GM12878 (cell line): Measurements from ENCODE around the gene CLASRP. TPM values are rescaled to one million over a fixed set of nuclear protein-coding genes. Genes with fewer than 3 reads are reported as not detected.

ENCODE experiments used
- ATAC-seq: fragments of 200-7000 bp; cut with Tn5 transposase; 3 replicates; pipeline ENCODE4 v1.9.1; 2020; ENCODE audit warnings: mild to moderate bottlenecking, moderate library complexity
- BruUV-seq: library from RNA; stranded (reverse); fragments of 400-500 nt; replicated peaks from 2 replicates; lab custom pipeline; 2021; lab: Mats Ljungman, UMichigan
- CTCF ChIA-PET: fragments of 300-600 bp; sonication (Branson Sonifier 250); formaldehyde crosslinking; extraction: SDS; loops from one replicate; lab custom pipeline; 2021; ENCODE audit warnings: inconsistent platforms; lab: Yijun Ruan, JAX
- POLR2A ChIA-PET: fragments of 350-600 bp; formaldehyde crosslinking; extraction: SDS; loops from one replicate; lab custom pipeline; 2021; ENCODE audit warnings: inconsistent platforms; lab: Charles Lee
- RAD21 ChIA-PET: fragments of 300-600 bp; sonication (Branson Sonifier 250); formaldehyde crosslinking; loops from one replicate; lab custom pipeline; 2023; ENCODE audit warnings: antibody characterized with exemption; ENCODE audit not compliant: unreplicated experiment; lab: Charles Lee
- SMC1A ChIA-PET: fragments of 300-600 bp; sonication (Branson Sonifier 250); formaldehyde crosslinking; loops from one replicate; lab custom pipeline; 2023; ENCODE audit not compliant: unreplicated experiment, uncharacterized antibody; lab: Charles Lee
- DNase-seq: peaks from one replicate; pipeline ENCODE4 v3.0.0-alpha.2; 2011; ENCODE audit warnings: low read depth, low spot score
- FAIRE-seq: peaks from 3 replicates; lab custom pipeline; 2011; peaks lifted over from hg19 to GRCh38; lab: Jason Lieb, UNC
- H2AFZ ChIP-seq: 2 replicates; pipeline ENCODE4 v1.6.0; 2011; ENCODE audit warnings: low read depth, low read length, control low read depth; ENCODE audit not compliant: control insufficient read depth
- H3K27ac ChIP-seq: 2 replicates; pipeline ENCODE4 v1.5.1; 2011; ENCODE audit warnings: control low read depth; ENCODE audit not compliant: control insufficient read depth, insufficient read depth
- H3K27me3 ChIP-seq, 2 experiments: replicated peaks in 1 of 2; 2 replicates each; pipeline versions ENCODE4 v1.6.0 to v1.6.1; 2011; ENCODE audit warnings: low read length in 1 of 2; ENCODE audit not compliant: control insufficient read depth in 2 of 2, insufficient read depth in 2 of 2
- H3K36me3 ChIP-seq, 2 experiments: 2 replicates each; pipeline ENCODE4 v1.5.1; 2011; ENCODE audit warnings: low read length in 1 of 2; ENCODE audit not compliant: control insufficient read depth in 2 of 2, insufficient read depth in 2 of 2
- H3K4me1 ChIP-seq: 2 replicates; pipeline ENCODE4 v1.6.1; 2011; ENCODE audit warnings: mild to moderate bottlenecking, low read length, moderate library complexity, mixed read lengths; ENCODE audit not compliant: control insufficient read depth, insufficient read depth
- H3K4me2 ChIP-seq: 2 replicates; pipeline ENCODE4 v1.6.0; 2011; ENCODE audit warnings: control low read depth; ENCODE audit not compliant: control insufficient read depth, insufficient read depth
- H3K4me3 ChIP-seq: fragments of 200-600 bp; sonication (generic); 2 replicates; pipeline ENCODE4 v1.5.1; 2016
- H3K79me2 ChIP-seq: 2 replicates; pipeline ENCODE4 v1.6.0; 2011; ENCODE audit warnings: low read length; ENCODE audit not compliant: control insufficient read depth, insufficient read depth
- H3K9ac ChIP-seq: 2 replicates; pipeline ENCODE4 v1.8.0; 2011; ENCODE audit warnings: low read length, control low read depth, mixed read lengths; ENCODE audit not compliant: control insufficient read depth, insufficient read depth
- H3K9me3 ChIP-seq: replicated peaks from 3 replicates; pipeline ENCODE4 v1.5.1; 2011; ENCODE audit warnings: mild to moderate bottlenecking, low read length; ENCODE audit not compliant: control insufficient read depth, insufficient read depth
- H4K20me1 ChIP-seq: 2 replicates; pipeline ENCODE4 v1.6.0; 2011; ENCODE audit not compliant: control insufficient read depth, insufficient read depth
- CHD1 ChIP-seq: IDR thresholded peaks from 2 replicates; pipeline ENCODE4 v1.6.1; 2012; ENCODE audit warnings: low read depth, low read length, improper control_type of control experiment
- IKZF2 ChIP-seq, 2 experiments: fragments of 450-650 bp; IDR thresholded peaks; 2 replicates each; pipeline ENCODE4 v1.6.1; 2017; ENCODE audit warnings: mild to moderate bottlenecking in 2 of 2, moderate library complexity in 2 of 2
- IRF5 ChIP-seq: fragments of 450-650 bp; IDR thresholded peaks from 2 replicates; pipeline ENCODE4 v1.6.1; 2017; ENCODE audit warnings: borderline replicate concordance
- POLR2A ChIP-seq: IDR thresholded peaks from 2 replicates; pipeline ENCODE4 v1.6.1; 2011; ENCODE audit warnings: low read depth, mild to moderate bottlenecking, low read length
- WGBS: methylation state at CpG from one replicate; pipeline ENCODE4 v1.1.6; 2016; ENCODE audit warnings: low lambda C conversion rate; ENCODE audit not compliant: insufficient replicate concordance, insufficient coverage; ENCODE audit errors: missing lambda C conversion rate; 5-methylcytosine and 5-hydroxymethylcytosine counted together
- in situ Hi-C: fragments of 300-500 bp; cut with MboI; formaldehyde crosslinking; loops from 9 replicates; pipeline ENCODE4 v1.14.3; 2018; ENCODE audit warnings: mixed read lengths
- intact Hi-C: fragments of 100-400 bp; cut with micrococcal nuclease; formaldehyde crosslinking; loops from one replicate; pipeline ENCODE4 v1.14.2; 2022; ENCODE audit not compliant: unreplicated experiment
- polyA plus RNA-seq, 11 experiments: library from polyadenylated mRNA; depleted of rRNA in 4 of 11; unstranded in 6 of 11; stranded (reverse) in 5 of 11; fragments of >200 nt; fragmentation: Nextera tagmentation in 4 of 11; fragmentation: Illumina TruSeq in 1 of 11; extraction: Ambion mirVana in 4 of 11; extraction: Trizol in 1 of 11; gene quantifications; 1 replicate in 1 of 11; 2 replicates in 10 of 11; pipeline versions ENCODE4 v1.2.1 to v1.2.3, GENCODE V29; 2011 to 2016; ENCODE audit warnings: inconsistent platforms in 2 of 11, missing spikeins in 2 of 11, low read depth in 1 of 11
- total RNA-seq, 4 experiments: library from RNA; depleted of rRNA in 3 of 4; stranded (reverse); fragments of >200 nt in 3 of 4; fragmentation: Illumina TruSeq in 1 of 4; extraction: Trizol in 1 of 4; gene quantifications; 2 replicates each; pipeline versions ENCODE4 v1.2.1 to v1.2.3, GENCODE V29; 2013 to 2021
- TF ChIP-seq, protein P1 (sequence below): IDR thresholded peaks from 2 replicates; pipeline ENCODE4 v1.6.1; 2011; ENCODE audit warnings: low read depth, mild to moderate bottlenecking, low read length, moderate library complexity, borderline replicate concordance; ENCODE audit errors: extremely low read depth

Gene CLASRP
- total and polyA plus RNA-seq, 10 of the 15 experiments (the other 5 are each of a cell fraction or from before 2014, with no cell fraction given) = 0.68 to 75.8 (median 30.2) TPM

- SMC1A ChIA-PET = interaction anchor here (1.4 kb wide), 1 partner anchor 14 kb away, joined by 3 read pairs; the partner anchor contains the start of gene CLASRP
- Histone ChIP-seq H4K20me1 (no peaks in the 10 kb centered on the region), H3K79me2 (no peaks in the 10 kb centered on the region), H3K9me3 (no peaks in the 10 kb centered on the region), H3K36me3 (peaks cover 8 to 12% of the 10 kb centered on the region in 2 experiments; a peak in 3 of 4 replicates), H3K27ac (no peak overlapping the region), H2AFZ (no peak overlapping the region), H3K4me1 (no peaks in the 10 kb centered on the region), H3K4me3 (no peak overlapping the region), H3K27me3 (no peaks in the 10 kb centered on the region), H3K4me2 (no peak overlapping the region), H3K9ac (no peak overlapping the region)
- CTCF ChIA-PET = interaction anchor here (1.8 kb wide), 1 partner anchor 14 kb away, joined by 7 read pairs; the partner anchor contains the start of gene CLASRP
- ATAC-seq = no peak
- intact Hi-C loops (no loop called here), in situ Hi-C loops (no loop called here)
- WGBS = 99% methylated on average over 9 of the region's 9 CpGs
- POLR2A ChIA-PET = no interaction called here
- no peak for DNase-seq
- BruUV-seq = no TSS peak
- no peak for TF ChIP-seq IRF5
- no peak for TF ChIP-seq CHD1
- peak; percentile 35; the same call in 1 of the 2 replicates for TF ChIP-seq POLR2A
- TF ChIP-seq, protein P1, sequence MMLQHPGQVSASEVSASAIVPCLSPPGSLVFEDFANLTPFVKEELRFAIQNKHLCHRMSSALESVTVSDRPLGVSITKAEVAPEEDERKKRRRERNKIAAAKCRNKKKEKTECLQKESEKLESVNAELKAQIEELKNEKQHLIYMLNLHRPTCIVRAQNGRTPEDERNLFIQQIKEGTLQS = no peak
- no peak for TF ChIP-seq IKZF2 (IDR thresholded peaks at IDR 0.05)
- RAD21 ChIA-PET = no interaction called here
- no peak for FAIRE-seq
These were observed 13.6 kb upstream of the CLASRP start for GRCh38 chr19:45025264-45025663.
